Measurements from ENCODE around the gene AMMECR1.

DNA sequence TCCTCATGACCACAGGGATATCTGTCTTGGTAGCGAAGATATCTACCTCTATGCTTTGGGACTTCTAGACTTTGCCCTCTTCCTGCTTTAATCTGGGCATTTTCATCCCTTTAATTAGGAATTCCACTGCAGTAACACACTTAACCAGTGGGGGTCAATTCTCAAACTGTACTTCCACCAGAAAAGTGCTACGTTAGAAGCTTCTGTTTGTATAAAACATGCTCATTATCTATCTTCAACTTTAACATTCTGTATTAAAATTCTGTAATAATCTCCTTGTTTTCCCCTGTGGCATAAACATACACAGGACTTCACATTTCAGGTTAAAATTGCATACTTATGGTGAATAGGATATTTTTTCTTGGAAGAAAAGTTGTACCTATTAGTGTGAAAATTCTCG lies 105.6 kb downstream of the AMMECR1 start:
- TF ChIP-seq YY1 (IDR thresholded peaks at IDR 0.05; ENCODE audit: insufficient read depth, insufficient read length): no peak
- TF ChIP-seq ZNF274 (IDR thresholded peaks at IDR 0.05; ENCODE audit: low read depth, low read length): no peak
- no peak for TF ChIP-seq SUZ12 (IDR thresholded peaks at IDR 0.05; ENCODE audit: extremely low read depth, insufficient read depth, insufficient read length)
